Immature natural killer cell (primary cell): Measurements from ENCODE around the gene HAUS6. TPM values are rescaled to one million over a fixed set of nuclear protein-coding genes. Genes with fewer than 3 reads are reported as not detected.
"Not testable (repeated sequence)": the region's sequence is repeated elsewhere in the genome, so short reads cannot be mapped to it uniquely, and the experiment has no call there.

Experiments
- DNase-seq, 3 donors: peaks; one replicate each; pipeline ENCODE4 v3.0.0; 2022; ENCODE audit warnings: mixed read lengths in 1 of 3
- H3K27ac Mint-ChIP-seq, 6 donors: one replicate each; pipeline ENCODE4 v1.8.0; 2020; ENCODE audit warnings: mixed read lengths in 6 of 6, mild to moderate bottlenecking in 5 of 6, inconsistent platforms in 4 of 6, moderate library complexity in 3 of 6
- H3K27me3 Mint-ChIP-seq, 3 donors: one replicate each; pipeline ENCODE4 v1.8.0; 2020 to 2021; ENCODE audit warnings: low read depth in 3 of 3, mild to moderate bottlenecking in 3 of 3, mixed read lengths in 3 of 3, moderate library complexity in 3 of 3, inconsistent platforms in 1 of 3
- H3K36me3 Mint-ChIP-seq, 3 donors: one replicate each; pipeline ENCODE4 v1.8.0; 2020; ENCODE audit warnings: mixed read lengths in 3 of 3, inconsistent platforms in 2 of 3, mild to moderate bottlenecking in 2 of 3
- H3K4me1 Mint-ChIP-seq, 2 donors: one replicate each; pipeline ENCODE4 v1.8.0; 2020; ENCODE audit warnings: inconsistent platforms in 2 of 2, mild to moderate bottlenecking in 2 of 2, mixed read lengths in 2 of 2, moderate library complexity in 1 of 2
- H3K4me3 Mint-ChIP-seq, 5 donors: one replicate each; pipeline ENCODE4 v1.8.0; 2020; ENCODE audit warnings: mild to moderate bottlenecking in 5 of 5, mixed read lengths in 5 of 5, inconsistent platforms in 3 of 5, moderate library complexity in 3 of 5
- H3K9me3 Mint-ChIP-seq, 6 donors: one replicate each; pipeline ENCODE4 v1.8.0; 2020; ENCODE audit warnings: mild to moderate bottlenecking in 6 of 6, mixed read lengths in 6 of 6, inconsistent platforms in 4 of 6, moderate library complexity in 3 of 6
- polyA plus RNA-seq, 3 donors: library from polyadenylated mRNA; unstranded; fragments of 300-500 nt; fragmentation: Illumina TruSeq; gene quantifications; one replicate each; pipeline ENCODE4 v1.2.3, GENCODE V29; 2021

HAUS6 gene
- polyA plus RNA-seq, 3 donors from 2014 or later, result 3.5 to 6.8 (median 6.4) TPM

GRCh38 chr9:19108038-19108437 is 5.3 kb upstream of the HAUS6 start:
- peaks cover 2% of the 10 kb centered on the region in 2 donors for H3K4me1 Mint-ChIP-seq
- H3K27ac Mint-ChIP-seq, result no peak overlapping the region
- no peak for DNase-seq
- H3K36me3 Mint-ChIP-seq, result no peaks in the 10 kb centered on the region
- H3K27me3 Mint-ChIP-seq, result peaks cover 0 to 3% (median 2%) of the 10 kb centered on the region in 3 donors
- H3K9me3 Mint-ChIP-seq, result no peaks in the 10 kb centered on the region
- no peak overlapping the region for H3K4me3 Mint-ChIP-seq

GRCh38 chr9:19104515-19105282 is 2.0 kb upstream of the HAUS6 start:
- peaks cover 24 to 28% of the 10 kb centered on the region in 2 donors for H3K4me1 Mint-ChIP-seq
- H3K27me3 Mint-ChIP-seq, result peaks cover 0 to 7% (median 6%) of the 10 kb centered on the region in 3 donors
- H3K9me3 Mint-ChIP-seq, result no peaks in the 10 kb centered on the region
- peak overlapping the region in 2 of 6 donors; percentile 43 to 60 for H3K27ac Mint-ChIP-seq
- peaks cover 0 to 4% (median 0%) of the 10 kb centered on the region in 3 donors for H3K36me3 Mint-ChIP-seq
- peak overlapping the region; percentile 10 to 41 (median 29) for H3K4me3 Mint-ChIP-seq
- no peak for DNase-seq

GRCh38 chr9:19102181-19102630 is 498 bp downstream of the HAUS6 start:
- H3K4me1 Mint-ChIP-seq, result peaks cover 30 to 43% of the 10 kb centered on the region in 2 donors
- no peaks in the 10 kb centered on the region for H3K9me3 Mint-ChIP-seq

GRCh38 chr9:19101203-19101602 is 1.5 kb downstream of the HAUS6 start:
- Mint-ChIP-seq H3K9me3 (no peaks in the 10 kb centered on the region), H3K27me3 (peaks cover 0 to 7% (median 6%) of the 10 kb centered on the region in 3 donors), H3K4me1 (peaks cover 37 to 53% of the 10 kb centered on the region in 2 donors), H3K36me3 (peaks cover 0 to 4% (median 0%) of the 10 kb centered on the region in 3 donors), H3K27ac (peak overlapping the region in 2 of 6 donors; percentile 19 to 45), H3K4me3 (peak overlapping the region; percentile 52 to 98 (median 67))
- no peak for DNase-seq

More at GRCh38 chr9:19102181-19102630, 498 bp downstream of the HAUS6 start:
- peak; percentile 35 to 38 (median 38) for DNase-seq
- Mint-ChIP-seq H3K27ac (peak overlapping the region; percentile 82 to 98 (median 95)), H3K4me3 (peak overlapping the region; percentile 95 to 98 (median 98)), H3K36me3 (peaks cover 0 to 4% (median 0%) of the 10 kb centered on the region in 3 donors), H3K27me3 (peaks cover 0 to 7% (median 6%) of the 10 kb centered on the region in 3 donors)

- not testable (repeated sequence) for DNase-seq, H3K27me3 Mint-ChIP-seq, H3K9me3 Mint-ChIP-seq
- Mint-ChIP-seq H3K36me3 (peaks cover 7 to 15% (median 12%) of the 10 kb centered on the region in 3 donors), H3K4me1 (peaks cover 29 to 44% of the 10 kb centered on the region in 2 donors), H3K27ac (peak overlapping the region in 3 of 6 donors; percentile 2 to 60 (median 51)), H3K4me3 (peak overlapping the region in 1 of 5 donors; percentile 14)
Observed at GRCh38 chr9:19097431-19097830, 5.3 kb downstream of the HAUS6 start.

GRCh38 chr9:19087106-19088000 is 15.4 kb downstream of the HAUS6 start:
- Mint-ChIP-seq H3K4me3 (no peak overlapping the region), H3K4me1 (peaks cover 1 to 6% of the 10 kb centered on the region in 2 donors), H3K9me3 (no peaks in the 10 kb centered on the region), H3K36me3 (peaks cover 7 to 28% (median 13%) of the 10 kb centered on the region in 3 donors), H3K27me3 (peaks cover 0 to 1% (median 0%) of the 10 kb centered on the region in 3 donors), H3K27ac (peak overlapping the region in 1 of 6 donors; percentile 53)
- no peak for DNase-seq

GRCh38 chr9:19085295-19085694 is 17.4 kb downstream of the HAUS6 start:
- no peak overlapping the region for H3K4me3 Mint-ChIP-seq
- H3K4me1 Mint-ChIP-seq, result peaks cover 1 to 6% of the 10 kb centered on the region in 2 donors
- peaks cover 0 to 1% (median 0%) of the 10 kb centered on the region in 3 donors for H3K27me3 Mint-ChIP-seq
- no peaks in the 10 kb centered on the region for H3K9me3 Mint-ChIP-seq
- peak; percentile 25 to 37 (median 25) for DNase-seq
- H3K27ac Mint-ChIP-seq, result peak overlapping the region in 2 of 6 donors; percentile 1 to 58
- H3K36me3 Mint-ChIP-seq, result peaks cover 14 to 28% (median 20%) of the 10 kb centered on the region in 3 donors

GRCh38 chr9:19074836-19075235 is 27.9 kb downstream of the HAUS6 start:
- H3K4me3 Mint-ChIP-seq, result no peak overlapping the region
- H3K4me1 Mint-ChIP-seq, result peaks cover 7 to 11% of the 10 kb centered on the region in 2 donors
- H3K27ac Mint-ChIP-seq, result peak overlapping the region in 1 of 6 donors; percentile 64
- peaks cover 27 to 44% (median 29%) of the 10 kb centered on the region in 3 donors for H3K36me3 Mint-ChIP-seq
- H3K27me3 Mint-ChIP-seq, result peaks cover 0 to 2% (median 0%) of the 10 kb centered on the region in 3 donors
- H3K9me3 Mint-ChIP-seq, result no peaks in the 10 kb centered on the region
- DNase-seq, result no peak

- no peaks in the 10 kb centered on the region for H3K9me3 Mint-ChIP-seq
- no peak for DNase-seq
- H3K27ac Mint-ChIP-seq, result no peak overlapping the region
- peaks cover 0 to 2% (median 0%) of the 10 kb centered on the region in 3 donors for H3K27me3 Mint-ChIP-seq
- peaks cover 27 to 47% (median 29%) of the 10 kb centered on the region in 3 donors for H3K36me3 Mint-ChIP-seq
- no peak overlapping the region for H3K4me3 Mint-ChIP-seq
- peaks cover 7 to 11% of the 10 kb centered on the region in 2 donors for H3K4me1 Mint-ChIP-seq
Observed at GRCh38 chr9:19074229-19074628, 28.5 kb downstream of the HAUS6 start.

GRCh38 chr9:19057033-19057432 is 45.7 kb downstream of the HAUS6 start:
- H3K27ac Mint-ChIP-seq, result no peak overlapping the region
- no peak for DNase-seq
- no peak overlapping the region for H3K4me3 Mint-ChIP-seq
- H3K27me3 Mint-ChIP-seq, result peaks cover 0 to 2% (median under 1%) of the 10 kb centered on the region in 3 donors
- H3K4me1 Mint-ChIP-seq, result peaks cover 10 to 28% of the 10 kb centered on the region in 2 donors
- H3K36me3 Mint-ChIP-seq, result peaks cover 33 to 52% (median 37%) of the 10 kb centered on the region in 3 donors
- H3K9me3 Mint-ChIP-seq, result no peaks in the 10 kb centered on the region

GRCh38 chr9:19050637-19051591 is 51.8 kb downstream of the HAUS6 start:
- peaks cover 48 to 74% of the 10 kb centered on the region in 2 donors for H3K4me1 Mint-ChIP-seq
- H3K36me3 Mint-ChIP-seq, result peaks cover 0 to under 1% (median under 1%) of the 10 kb centered on the region in 3 donors
- no peaks in the 10 kb centered on the region for H3K9me3 Mint-ChIP-seq
- peaks cover 9 to 12% (median 10%) of the 10 kb centered on the region in 3 donors for H3K27me3 Mint-ChIP-seq
- peak overlapping the region; percentile 96 to 99 (median 98) for H3K4me3 Mint-ChIP-seq
- no peak for DNase-seq
- H3K27ac Mint-ChIP-seq, result peak overlapping the region; percentile 91 to 99 (median 98)

GRCh38 chr9:19049917-19050636 is 52.6 kb downstream of the HAUS6 start:
- Mint-ChIP-seq H3K4me3 (peak overlapping the region; percentile 96 to 99 (median 98)), H3K4me1 (peaks cover 46 to 74% of the 10 kb centered on the region in 2 donors), H3K27ac (peak overlapping the region; percentile 91 to 99 (median 98)), H3K36me3 (no peaks in the 10 kb centered on the region), H3K27me3 (peaks cover 9 to 12% (median 10%) of the 10 kb centered on the region in 3 donors), H3K9me3 (no peaks in the 10 kb centered on the region)
- DNase-seq, result peak; percentile 7 to 19 (median 14)
